Body of pancreas (tissue), 4 donors: ENCODE results near the gene MAGI3. TPM values are rescaled to one million over a fixed set of nuclear protein-coding genes. Genes with fewer than 3 reads are reported as not detected.

ENCODE experiments used
- ATAC-seq: fragments of 150-250 bp; one replicate; pipeline ENCODE4 v1.9.1; 2016
- DNase-seq, 4 donors: peaks; one replicate each; pipeline ENCODE4 v3.0.0-alpha.2; 2019
- H3K27ac ChIP-seq, 4 donors: fragments of 200-600 bp; sonication (generic); 1 replicate in 3 of 4; 2 replicates in 1 of 4; pipeline versions ENCODE4 v1.5.1 to v1.6.1; 2016 to 2019; ENCODE audit warnings: mild to moderate bottlenecking in 1 of 4, mixed read lengths in 1 of 4, moderate library complexity in 1 of 4
- H3K27me3 ChIP-seq, 2 donors: fragments of 200-600 bp; sonication (generic); one replicate each; pipeline ENCODE4 v1.6.0; 2016; ENCODE audit warnings: mild to moderate bottlenecking in 1 of 2
- H3K36me3 ChIP-seq, 2 donors: fragments of 200-600 bp; sonication (generic); replicated peaks in 1 of 2; 2 replicates each; pipeline ENCODE4 v1.5.1; 2016; ENCODE audit warnings: low read depth in 2 of 2; ENCODE audit not compliant: insufficient read depth in 1 of 2
- H3K4me1 ChIP-seq: fragments of 200-600 bp; sonication (generic); one replicate; pipeline ENCODE4 v1.6.0; 2016
- H3K4me3 ChIP-seq, 2 donors: fragments of 200-600 bp; sonication (generic); 1 replicate in 1 of 2; 2 replicates in 1 of 2; pipeline ENCODE4 v1.5.1; 2016 to 2019
- H3K9me3 ChIP-seq, 3 donors: fragments of 200-600 bp; sonication (generic); 1 replicate in 2 of 3; 2 replicates in 1 of 3; pipeline ENCODE4 v1.5.1; 2016
- POLR2A ChIP-seq, 3 donors: fragments of 450-650 bp; IDR thresholded peaks; one replicate each; pipeline ENCODE4 v1.6.1; 2016; ENCODE audit warnings: antibody characterized with exemption in 3 of 3, mild to moderate bottlenecking in 2 of 3
- WGBS, 2 donors: methylation state at CpG; one replicate each; pipeline ENCODE4 v1.1.5; 2017; 5-methylcytosine and 5-hydroxymethylcytosine counted together
- intact Hi-C: fragments of 100-400 bp; cut with DNase I; formaldehyde crosslinking; loops from one replicate; pipeline ENCODE4 v1.15.1; 2023
- total RNA-seq, 2 donors: library from RNA; depleted of rRNA; stranded (reverse); fragments of >200 nt; gene quantifications; one replicate each; pipeline ENCODE4 v1.1.0, GENCODE V29; 2016
- TF ChIP-seq, protein P1 (sequence below), 7 experiments: fragments of 450-650 bp in 4 of 7; fragments of 200-600 bp in 3 of 7; sonication (generic) in 3 of 7; IDR thresholded peaks; one replicate each; pipeline ENCODE4 v1.5.1; 2016 to 2019; ENCODE audit warnings: antibody characterized with exemption in 7 of 7

Gene MAGI3
- total RNA-seq, 2 donors from 2014 or later = 38.4 to 75.8 TPM

DNA sequence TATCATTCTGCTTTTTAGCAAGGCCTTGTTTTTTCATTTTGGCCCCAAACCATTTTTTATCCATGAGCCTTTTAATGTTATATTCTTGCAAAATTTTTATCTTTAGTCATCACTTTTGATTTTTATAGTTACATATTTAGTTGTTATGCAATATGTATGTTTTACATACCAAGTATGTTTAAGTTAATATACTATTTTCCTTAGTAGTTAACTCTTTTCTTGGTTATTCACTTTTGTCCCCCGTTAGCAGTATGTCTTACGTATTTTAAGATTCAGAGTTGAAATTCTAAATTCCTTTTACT is 44.5 kb downstream of the MAGI3 start:
- no peaks in the 10 kb centered on the region for H3K27me3 ChIP-seq

DNA sequence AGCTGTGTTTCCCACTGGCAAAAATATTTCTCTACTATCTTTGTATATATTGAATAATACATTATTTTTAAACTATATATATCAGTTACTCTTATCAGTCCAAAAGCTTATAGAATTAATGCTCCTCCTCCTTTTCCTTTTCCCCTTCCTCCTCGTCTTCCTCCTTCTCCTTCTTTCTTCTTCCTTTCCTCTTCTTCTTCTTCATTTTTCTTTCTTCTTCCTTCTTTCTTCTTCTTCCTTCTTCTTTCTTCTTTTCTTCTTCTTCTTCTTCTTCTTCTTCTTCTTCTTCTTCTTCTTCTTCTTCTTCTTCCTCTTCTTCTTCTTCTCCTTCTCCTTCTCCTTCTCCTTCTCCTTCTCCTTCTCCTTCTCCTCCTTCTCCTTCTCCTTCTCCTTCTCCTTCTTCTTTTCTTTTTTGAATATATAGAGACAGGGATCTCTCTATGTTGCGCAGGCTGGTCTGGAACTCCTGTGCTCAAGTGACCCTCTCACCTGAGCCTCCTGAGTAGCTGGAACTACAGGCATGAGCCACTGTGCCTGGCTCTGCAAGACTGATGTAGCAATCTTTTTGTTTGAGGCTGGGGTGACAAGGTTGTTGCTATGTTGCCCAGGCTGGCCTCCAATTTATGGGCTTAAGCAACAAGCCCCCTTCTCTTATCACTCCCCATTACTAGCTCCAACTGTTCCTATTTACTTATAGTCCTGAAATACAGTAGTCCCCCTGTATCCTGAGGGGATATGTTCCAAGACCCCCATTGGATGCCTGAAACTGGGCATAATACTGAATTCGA is 47.4 kb downstream of the MAGI3 start:
- DNase-seq (no peak), ATAC-seq (no peak)
- H3K27ac ChIP-seq = no peak overlapping the region
- no peaks in the 10 kb centered on the region for H3K9me3 ChIP-seq
- 93 to 95% methylated on average over 3 of the region's 3 CpGs for WGBS, 2 donors
- intact Hi-C loops = no loop called here
- peaks cover 51% of the 10 kb centered on the region for H3K4me1 ChIP-seq
- no peaks in the 10 kb centered on the region for H3K36me3 ChIP-seq
- H3K4me3 ChIP-seq = no peak overlapping the region
- no peaks in the 10 kb centered on the region for H3K27me3 ChIP-seq
- TF ChIP-seq POLR2A (IDR thresholded peaks at IDR 0.05) = no peak
- TF ChIP-seq, protein P1, sequence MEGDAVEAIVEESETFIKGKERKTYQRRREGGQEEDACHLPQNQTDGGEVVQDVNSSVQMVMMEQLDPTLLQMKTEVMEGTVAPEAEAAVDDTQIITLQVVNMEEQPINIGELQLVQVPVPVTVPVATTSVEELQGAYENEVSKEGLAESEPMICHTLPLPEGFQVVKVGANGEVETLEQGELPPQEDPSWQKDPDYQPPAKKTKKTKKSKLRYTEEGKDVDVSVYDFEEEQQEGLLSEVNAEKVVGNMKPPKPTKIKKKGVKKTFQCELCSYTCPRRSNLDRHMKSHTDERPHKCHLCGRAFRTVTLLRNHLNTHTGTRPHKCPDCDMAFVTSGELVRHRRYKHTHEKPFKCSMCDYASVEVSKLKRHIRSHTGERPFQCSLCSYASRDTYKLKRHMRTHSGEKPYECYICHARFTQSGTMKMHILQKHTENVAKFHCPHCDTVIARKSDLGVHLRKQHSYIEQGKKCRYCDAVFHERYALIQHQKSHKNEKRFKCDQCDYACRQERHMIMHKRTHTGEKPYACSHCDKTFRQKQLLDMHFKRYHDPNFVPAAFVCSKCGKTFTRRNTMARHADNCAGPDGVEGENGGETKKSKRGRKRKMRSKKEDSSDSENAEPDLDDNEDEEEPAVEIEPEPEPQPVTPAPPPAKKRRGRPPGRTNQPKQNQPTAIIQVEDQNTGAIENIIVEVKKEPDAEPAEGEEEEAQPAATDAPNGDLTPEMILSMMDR (IDR thresholded peaks at IDR 0.05) = no peak

More for the DNA sequence above, 44.5 kb downstream of the MAGI3 start:
- no peak for ATAC-seq
- Histone ChIP-seq H3K4me1 (peaks cover 55% of the 10 kb centered on the region), H3K9me3 (no peaks in the 10 kb centered on the region), H3K4me3 (no peak overlapping the region), H3K27ac (peak overlapping the region in 2 of 4 donors; percentile 7 to 21), H3K36me3 (no peaks in the 10 kb centered on the region)
- TF ChIP-seq, protein P1 (IDR thresholded peaks at IDR 0.05) = no peak
- TF ChIP-seq POLR2A (IDR thresholded peaks at IDR 0.05) = no peak
- DNase-seq = no peak
- WGBS, 2 donors = 96 to 97% methylated on average over 2 of the region's 2 CpGs
- intact Hi-C loops = no loop called here

DNA sequence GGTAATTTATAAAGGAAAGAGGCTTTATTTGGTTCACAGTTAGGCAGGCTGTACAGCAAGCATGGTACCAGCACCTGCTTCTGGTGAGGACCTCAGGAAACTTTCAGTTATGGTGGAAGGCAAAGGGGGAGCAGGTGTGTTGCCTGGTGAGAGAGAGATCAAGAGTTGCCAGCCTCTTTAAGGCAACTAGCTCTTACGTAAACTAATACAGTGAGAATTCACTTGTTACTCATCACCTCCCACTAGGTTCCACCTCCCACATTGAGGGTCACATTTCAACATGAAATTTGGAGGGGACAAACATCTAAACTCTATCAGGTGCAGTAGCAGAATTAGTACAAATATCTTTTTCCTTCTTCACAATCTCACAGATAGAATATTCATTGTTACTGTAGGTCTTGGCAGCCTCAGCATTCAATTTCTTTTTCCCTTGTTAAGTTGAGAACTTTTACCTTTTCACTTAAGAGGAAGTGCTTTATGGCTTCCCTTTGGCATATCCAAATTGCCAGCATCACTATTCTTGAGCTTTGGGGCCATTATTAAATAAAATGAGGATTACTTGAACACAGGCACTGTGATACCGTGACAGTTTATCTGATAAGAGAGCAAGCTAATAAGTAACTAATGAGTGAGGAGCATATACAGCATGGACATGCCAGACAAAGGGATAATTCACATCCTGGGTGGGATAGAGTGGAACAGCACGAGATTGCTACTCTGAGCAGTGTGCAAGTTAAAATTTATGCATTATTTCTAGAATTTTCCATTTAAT is 48.4 kb downstream of the MAGI3 start:
- H3K27me3 ChIP-seq = no peaks in the 10 kb centered on the region
- no peaks in the 10 kb centered on the region for H3K36me3 ChIP-seq
- no peaks in the 10 kb centered on the region for H3K9me3 ChIP-seq
- H3K4me1 ChIP-seq = peaks cover 43% of the 10 kb centered on the region
- intact Hi-C loops = no loop called here
- TF ChIP-seq POLR2A (IDR thresholded peaks at IDR 0.05) = no peak
- no peak overlapping the region for H3K4me3 ChIP-seq
- WGBS, 2 donors = 56 to 64% methylated on average over 3 of the region's 3 CpGs
- ATAC-seq = no peak
- DNase-seq = no peak
- H3K27ac ChIP-seq = peak overlapping the region in 1 of 4 donors; percentile 4

DNA sequence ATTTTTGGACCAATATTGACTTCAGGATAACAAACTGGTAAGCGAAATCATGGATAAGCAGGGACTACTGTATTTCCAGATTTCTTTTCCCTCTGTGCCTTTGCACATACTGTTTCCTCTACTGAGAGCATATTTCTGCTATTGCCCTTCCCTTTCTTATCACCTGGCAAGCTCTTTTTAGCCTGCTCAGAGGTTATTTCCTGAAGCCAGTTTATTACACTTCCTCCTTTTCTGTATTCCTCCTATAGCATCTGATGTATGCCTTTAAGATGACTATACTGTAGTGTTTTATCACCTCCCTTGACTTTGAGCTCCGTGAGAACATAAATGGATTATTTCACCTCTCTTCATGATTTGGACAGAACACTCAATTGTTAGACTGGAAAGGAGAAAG is 49.0 kb downstream of the MAGI3 start:
- ATAC-seq = no peak
- Histone ChIP-seq H3K4me3 (no peak overlapping the region), H3K36me3 (no peaks in the 10 kb centered on the region), H3K9me3 (no peaks in the 10 kb centered on the region), H3K4me1 (peaks cover 37% of the 10 kb centered on the region), H3K27ac (peak overlapping the region in 1 of 4 donors; percentile 4), H3K27me3 (no peaks in the 10 kb centered on the region)
- intact Hi-C loops = no loop called here
- WGBS, 2 donors = 50 to 53% methylated on average over 2 of the region's 2 CpGs
- TF ChIP-seq, protein P1 (IDR thresholded peaks at IDR 0.05) = no peak
- no peak for TF ChIP-seq POLR2A (IDR thresholded peaks at IDR 0.05)
- no peak for DNase-seq

DNA sequence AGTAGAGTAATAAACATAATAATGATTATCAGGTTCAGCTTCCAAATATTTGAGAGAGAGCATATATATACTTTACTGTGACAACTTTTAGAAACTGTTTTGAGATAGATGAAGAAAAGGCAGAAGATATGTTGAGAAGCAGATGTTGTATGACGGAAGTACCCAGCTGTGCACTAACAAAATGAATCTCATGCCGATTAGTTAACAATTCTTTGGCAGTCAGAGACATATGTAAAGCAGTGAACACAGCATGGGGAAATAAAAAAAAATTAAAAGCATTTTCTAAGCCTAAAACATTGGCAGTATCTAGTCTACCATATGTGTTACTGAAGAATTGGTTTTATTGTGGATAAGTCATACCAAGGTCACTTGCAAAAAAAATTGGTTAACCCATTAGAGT is 51.8 kb downstream of the MAGI3 start:
- ATAC-seq (no peak), DNase-seq (no peak)
- Histone ChIP-seq H3K4me1 (peaks cover 24% of the 10 kb centered on the region), H3K4me3 (no peak overlapping the region), H3K36me3 (no peaks in the 10 kb centered on the region), H3K9me3 (no peaks in the 10 kb centered on the region), H3K27me3 (no peaks in the 10 kb centered on the region), H3K27ac (no peak overlapping the region)
- intact Hi-C loops = no loop called here
- WGBS, 2 donors = 47 to 57% methylated on average over 2 of the region's 2 CpGs
- TF ChIP-seq POLR2A (IDR thresholded peaks at IDR 0.05) = no peak
- TF ChIP-seq, protein P1 (IDR thresholded peaks at IDR 0.05) = no peak
